Measurements from ENCODE around the gene CNST. TPM values are rescaled to one million over a fixed set of nuclear protein-coding genes. Genes with fewer than 3 reads are reported as not detected.

Gene CNST
- total RNA-seq: 16.2 and 17.6 TPM in 2 replicates

GRCh38 chr1:246566128-246566812, at the start of gene CNST, which contains the start of gene TFB2M:
TSS of gene CNST (plus strand) at chr1:246566456. CDS start at chr1:246591563, 25,107 bp downstream.
TSS of gene TFB2M (minus strand) at chr1:246566261. CDS start at chr1:246566138, 123 bp downstream.

Other genes with a start within 250 kb of the CNST start
- 30.4 and 46.4 TPM in 2 replicates for gene SMYD3, start 59.2 kb upstream of the CNST start, total RNA-seq
- 12.1 and 14.3 TPM in 2 replicates for gene TFB2M, start 195 bp upstream of the CNST start, total RNA-seq
- 43.0 and 47.5 TPM in 2 replicates for gene SCCPDH, start 158.0 kb downstream of the CNST start, total RNA-seq

All from smooth muscle cell of bladder (primary cell).